Stimulated activated CD4-positive, alpha-beta T cell treated with anti-CD3 and anti-CD28 coated beads, Interleukin-12 subunit alpha, Interleukin-12 subunit beta, amount 100 ng/mL, for 24 hours (primary cell): ENCODE data around the gene PGAP2.

Source experiments
- DNase-seq, 2 experiments: peaks; one replicate each; pipeline ENCODE4 v3.0.0-alpha.2; 2020; ENCODE audit warnings: low read depth in 2 of 2

PGAP2 gene

DNA sequence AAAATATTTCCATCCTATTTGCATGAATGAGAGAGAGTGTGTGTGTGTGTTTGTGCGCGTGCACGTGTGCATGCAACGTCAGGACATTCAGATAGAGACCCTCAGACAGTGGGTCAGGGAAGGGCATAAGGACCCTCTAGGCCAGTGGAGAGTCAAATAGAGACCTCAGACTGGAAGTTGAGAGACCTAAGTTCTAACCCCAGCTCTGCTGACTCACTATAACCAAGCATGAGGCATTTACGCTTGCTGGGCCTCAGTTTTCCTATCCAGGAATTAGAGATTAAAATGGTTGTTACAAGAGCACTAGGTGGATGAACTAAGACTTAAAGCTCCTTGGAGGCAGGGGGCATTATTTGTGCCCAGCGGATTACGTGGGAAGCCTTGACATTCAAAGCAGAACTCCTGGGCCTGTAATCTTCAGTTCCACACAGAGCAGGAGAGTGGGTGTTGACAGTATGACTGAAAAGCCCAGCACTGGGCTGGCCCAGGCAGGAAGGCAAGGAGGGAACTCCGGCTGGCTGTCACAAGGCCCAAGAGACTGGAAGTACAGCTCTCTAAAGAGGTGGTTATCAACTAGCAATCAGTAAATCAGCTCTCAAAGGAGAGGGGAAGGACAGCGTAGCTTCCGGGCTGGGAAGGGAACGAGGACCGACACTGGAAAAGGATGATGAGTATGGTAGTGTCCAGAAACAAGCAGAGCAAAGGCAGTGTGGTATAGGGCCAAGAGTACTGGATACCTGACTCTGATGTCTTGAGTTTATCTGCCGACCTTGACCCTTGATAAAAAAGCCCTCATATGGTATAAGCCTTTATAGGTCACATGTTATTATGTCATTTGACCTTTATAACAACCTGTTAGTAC is 23.2 kb downstream of the PGAP2 start:
- no peak for DNase-seq

DNA sequence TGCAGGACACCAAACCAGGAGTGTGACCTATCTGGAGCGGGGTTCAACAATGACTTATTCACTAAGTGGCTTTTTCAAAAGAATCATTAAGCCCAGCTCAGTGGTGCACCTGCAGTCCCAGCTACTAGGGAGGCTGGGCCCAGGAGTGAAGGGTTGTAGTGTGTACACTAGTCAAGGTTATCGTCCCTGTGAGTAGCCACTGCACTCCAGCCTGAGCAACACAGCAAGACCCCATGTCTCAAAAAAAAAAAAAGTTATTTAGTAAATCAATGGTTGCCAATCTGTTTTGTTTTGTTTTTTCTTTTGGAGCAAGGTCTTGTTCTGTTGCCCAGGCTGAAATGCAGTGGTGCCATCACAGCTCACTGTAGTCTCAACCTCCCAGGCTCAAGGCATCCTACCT is 24.5 kb downstream of the PGAP2 start:
- DNase-seq: no peak

DNA sequence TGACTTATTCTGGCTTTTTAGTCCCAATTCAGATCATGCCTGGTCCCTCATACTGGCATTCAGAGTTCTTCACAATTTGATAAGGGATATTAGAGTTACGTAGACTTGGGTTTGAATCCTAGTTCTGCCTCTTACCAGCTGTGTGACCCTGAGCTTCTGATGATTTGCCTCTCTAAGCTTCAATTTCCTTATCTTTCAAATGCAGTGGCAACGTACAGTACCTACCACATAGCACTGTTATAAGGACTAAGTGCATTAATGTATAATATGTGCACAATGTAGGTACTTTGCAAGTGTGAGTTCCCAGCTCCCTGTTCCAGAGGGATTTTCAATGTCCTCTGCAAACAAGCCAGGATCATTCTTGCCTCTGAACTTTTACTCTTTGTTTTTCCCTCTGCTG is 25.1 kb downstream of the PGAP2 start:
- DNase-seq: no peak

DNA sequence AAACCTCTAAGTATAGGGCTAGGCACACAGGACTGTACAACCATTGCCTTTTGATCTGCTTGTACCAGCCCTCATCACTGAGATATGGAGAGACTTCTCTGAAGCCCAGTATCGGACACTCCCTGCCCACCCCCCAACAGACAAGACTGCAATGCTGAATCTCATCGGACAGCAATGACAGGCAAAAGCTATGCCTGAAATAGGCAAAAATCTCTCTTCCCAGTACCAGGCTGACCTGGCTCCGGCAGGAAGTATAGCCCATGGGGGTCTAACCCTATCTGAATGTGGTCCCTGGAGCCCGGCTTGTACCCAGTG is 25.9 kb downstream of the PGAP2 start:
- DNase-seq: no peak

DNA sequence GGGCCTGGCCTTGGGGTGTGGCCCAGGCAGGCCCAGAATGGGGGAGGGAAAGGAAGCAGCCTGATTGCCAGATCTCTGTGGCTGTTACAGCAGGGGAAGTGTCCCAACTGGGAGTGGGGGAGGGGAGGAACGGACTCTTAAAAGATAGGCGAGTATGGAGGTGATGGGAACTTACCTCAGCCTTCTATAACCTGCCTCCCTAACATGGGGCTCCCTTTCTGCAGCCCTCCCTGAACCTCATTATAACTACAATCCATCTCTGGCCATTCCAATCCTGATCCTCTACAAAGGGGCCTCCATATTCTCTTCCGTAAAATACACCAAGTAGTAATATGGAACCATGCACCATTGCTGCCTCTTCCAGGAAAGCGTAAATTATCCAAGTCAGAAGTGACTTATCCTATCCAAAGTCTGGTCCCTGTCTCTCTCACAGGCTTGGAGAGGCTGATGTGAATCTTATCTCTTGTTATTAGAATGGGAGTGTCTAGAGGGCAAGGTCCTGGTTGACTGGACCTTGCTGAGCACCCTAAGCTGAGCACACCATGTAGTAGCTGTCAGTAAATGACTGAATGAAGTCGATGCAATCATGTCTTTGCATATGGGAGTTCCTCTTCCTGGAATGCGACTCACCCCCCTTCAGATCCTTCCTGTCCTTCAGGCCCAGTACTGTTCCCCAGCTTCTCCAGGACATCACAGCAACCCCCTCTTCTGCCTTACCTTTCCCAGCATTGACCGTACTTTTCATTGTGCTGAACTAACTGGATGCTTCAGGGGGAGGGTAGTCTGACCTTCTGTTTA is 26.5 kb downstream of the PGAP2 start:
- no peak for DNase-seq

DNA sequence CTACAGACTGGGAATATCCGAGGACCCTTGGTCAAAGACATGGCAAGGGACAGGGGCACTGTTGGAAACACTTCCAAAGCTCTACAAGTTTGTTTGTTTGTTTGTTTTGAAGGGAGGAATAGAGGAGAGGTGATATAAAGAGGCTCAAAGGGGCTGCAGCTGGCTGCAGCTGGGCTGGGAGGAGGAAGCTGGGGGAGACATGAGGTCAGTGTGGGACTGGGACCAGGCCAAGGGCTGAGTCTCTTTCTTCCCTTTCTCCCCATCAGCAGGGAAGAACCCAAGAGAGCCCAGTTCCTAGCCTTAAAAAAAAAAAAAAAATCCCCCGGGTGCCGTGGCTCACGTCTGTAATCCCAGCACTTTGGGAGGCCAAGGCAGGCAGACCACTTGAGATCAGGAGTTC is 27.4 kb downstream of the PGAP2 start:
- DNase-seq: no peak

DNA sequence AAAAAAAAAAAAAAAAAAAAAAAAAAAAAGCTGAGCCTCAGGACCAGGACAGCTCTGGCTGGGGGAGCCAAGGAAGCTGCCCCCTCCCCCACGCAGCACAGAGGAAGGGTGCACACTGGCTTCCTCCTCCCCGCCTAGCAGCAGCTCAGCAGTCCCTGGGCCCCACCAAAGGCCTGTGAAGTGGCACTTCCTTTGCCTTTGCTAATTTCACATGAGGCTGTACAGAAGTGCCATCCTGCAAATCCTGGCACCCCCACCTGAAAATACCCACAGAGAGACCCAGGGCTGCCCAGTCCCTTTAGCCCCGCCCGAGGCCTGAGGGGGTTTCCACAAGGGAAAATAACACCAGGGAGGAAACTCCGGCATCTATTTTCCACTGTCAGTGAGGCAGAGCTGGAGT is 28.5 kb downstream of the PGAP2 start:
- peak in 1 of 2 experiments; percentile 55 for DNase-seq

DNA sequence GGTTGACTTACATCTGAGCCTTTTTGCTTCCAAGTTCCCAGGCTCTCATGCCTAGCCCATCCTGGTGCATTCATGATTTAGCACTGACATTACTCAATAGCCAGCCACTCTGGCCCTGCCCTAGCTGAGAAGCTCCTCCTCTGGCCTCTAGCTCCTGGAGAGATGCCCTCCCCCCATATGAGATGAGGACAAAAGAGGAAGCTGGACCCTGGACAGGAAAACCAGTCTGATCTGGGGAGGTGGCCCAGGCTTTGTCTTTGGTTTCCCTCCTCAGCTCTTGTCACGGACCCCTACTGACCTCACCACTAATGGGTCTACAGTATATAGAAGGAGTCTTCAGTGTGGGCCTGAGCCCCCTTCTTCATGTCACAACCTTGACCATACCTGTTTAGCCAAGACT is 29.4 kb downstream of the PGAP2 start:
- DNase-seq: no peak

DNA sequence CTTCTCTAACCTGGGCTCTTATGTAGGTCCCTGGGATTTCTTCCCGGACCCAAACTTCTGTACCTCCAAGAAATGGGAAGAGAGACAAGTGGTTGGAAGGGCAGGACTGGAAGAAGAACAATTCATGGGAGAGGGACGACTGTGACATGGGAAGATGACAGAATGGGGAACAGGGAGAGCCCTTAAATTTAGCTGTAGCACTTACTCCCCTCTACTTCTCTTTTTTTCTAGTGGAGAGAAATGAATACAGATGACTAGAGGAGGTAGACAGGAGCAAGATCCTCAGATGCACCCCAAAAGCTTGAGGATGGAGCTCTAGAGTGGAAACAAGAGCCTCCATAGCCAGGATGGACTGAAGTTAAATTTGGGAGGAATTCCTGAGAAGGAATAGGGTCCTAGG is 30.1 kb downstream of the PGAP2 start:
- DNase-seq: no peak

DNA sequence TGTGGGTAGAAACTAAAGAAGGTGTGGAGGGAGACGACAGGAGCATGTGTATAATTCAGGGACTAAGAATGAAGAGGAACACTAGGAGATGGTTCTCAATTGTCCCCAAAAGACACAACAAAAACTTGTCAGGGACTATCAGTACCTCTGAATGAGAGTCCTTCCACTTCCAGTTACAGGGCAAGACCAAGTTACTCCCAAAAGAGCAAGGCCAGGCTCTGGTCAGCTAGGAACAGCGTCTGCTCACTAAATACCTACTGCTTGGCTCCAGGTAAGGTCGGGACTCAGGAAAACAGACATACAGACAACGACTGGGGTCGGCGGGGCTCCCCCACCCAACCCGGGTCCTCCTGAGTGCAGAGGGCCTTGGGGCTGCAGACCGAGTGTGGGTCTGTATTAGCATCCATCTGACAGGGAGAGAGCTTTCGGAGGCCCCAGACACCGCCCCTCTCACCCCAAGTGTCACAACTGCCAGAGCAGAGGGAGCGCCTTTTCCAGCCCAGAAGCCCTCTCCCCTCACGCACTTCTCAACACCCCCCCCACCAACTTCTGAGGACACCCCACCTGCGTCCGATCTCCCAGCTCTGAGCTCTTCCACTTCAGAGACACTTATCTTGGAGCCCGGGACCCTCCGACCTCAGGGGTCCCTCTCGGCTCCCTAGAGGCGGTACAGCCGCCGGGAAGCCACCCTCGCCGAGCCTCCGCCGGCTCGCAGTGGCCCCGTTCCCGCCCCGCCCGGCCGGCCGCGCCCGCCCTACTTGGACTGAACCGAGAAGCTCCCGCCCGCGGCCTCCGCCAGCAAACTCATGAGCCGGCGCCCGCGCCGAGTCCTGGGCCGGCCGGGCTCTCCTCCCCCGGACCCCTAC is 31.9 kb downstream of the PGAP2 start:
- DNase-seq: no peak

DNA sequence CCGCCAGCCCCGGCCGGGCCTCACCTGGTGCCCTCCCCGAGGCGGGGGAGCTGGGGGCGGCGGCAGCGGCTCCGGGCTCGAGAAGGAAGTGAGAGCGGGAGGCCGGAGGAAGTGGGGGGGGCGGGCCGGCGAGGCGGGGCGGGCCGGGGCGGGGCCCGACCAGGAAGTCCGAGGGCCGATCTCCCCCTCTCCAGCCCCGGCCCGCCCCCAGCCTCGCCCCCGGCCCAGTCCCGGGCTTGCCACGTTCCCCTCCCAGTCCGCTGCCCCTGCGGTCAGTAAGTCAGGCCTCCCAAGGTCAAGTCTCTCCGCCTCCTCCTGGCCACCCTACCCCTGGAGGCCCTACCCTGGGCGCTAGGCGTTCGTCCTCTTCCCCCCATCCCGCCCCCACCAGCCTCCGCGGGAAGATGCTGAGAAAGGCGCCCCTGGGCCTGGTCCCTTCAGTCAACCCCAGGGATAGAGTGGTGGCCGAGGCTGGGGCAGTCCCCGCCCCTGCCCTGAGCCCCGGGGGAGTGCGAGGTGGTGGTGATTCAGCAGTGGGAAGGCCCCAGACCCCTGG is 32.6 kb downstream of the PGAP2 start, which contains the start of gene RHOG:
TSS of gene RHOG (minus strand) at position 90 of the 556 bp plus-strand sequence. CDS start 12,821 bp downstream, outside the sequence.
- peak in 1 of 2 experiments; percentile 93 for DNase-seq

DNA sequence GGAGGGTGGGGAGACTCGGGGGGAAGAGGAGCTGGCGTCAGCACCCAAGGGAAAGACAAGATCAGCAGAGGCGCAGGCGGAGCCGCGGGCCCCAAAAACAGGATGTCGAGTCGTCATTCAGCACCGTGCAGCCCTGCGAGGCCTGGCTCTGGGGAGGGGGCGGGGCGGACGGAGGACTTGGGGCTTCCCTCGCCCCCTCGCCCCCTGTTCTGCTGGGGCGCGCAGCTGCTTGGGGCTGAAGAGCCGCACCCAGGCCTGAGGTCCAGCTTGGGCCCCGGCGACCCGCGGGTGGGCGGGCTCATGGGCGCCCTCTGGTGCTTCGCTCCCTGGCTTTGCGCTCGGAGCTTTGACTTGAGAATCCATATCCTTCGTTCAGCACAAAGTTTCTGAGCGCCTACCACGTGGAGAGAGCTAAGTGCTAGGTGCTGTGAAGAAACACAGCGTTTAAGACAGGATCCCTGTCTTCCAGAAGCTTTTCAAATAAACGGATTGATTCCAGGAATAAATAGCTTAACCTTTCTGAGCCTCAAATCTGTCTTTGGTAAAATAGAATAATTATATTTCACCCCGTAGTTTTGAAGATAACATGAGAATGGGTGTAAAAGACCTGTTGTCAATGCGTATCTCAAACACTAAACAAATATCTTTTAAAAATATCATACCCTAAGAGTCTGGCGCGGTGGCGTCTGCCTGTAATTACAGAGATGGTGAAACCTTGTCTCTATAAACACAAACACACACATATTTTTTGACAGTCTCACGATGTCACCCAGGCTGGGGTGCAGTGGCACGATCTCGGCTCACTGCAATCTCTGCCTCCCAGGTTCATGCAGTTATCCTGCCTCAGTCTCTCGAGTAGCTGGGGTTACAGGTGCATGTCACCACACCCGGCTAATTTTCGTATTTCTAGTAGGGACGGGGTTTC is 33.3 kb downstream of the PGAP2 start:
- DNase-seq: peak in 1 of 2 experiments; percentile 87

DNA sequence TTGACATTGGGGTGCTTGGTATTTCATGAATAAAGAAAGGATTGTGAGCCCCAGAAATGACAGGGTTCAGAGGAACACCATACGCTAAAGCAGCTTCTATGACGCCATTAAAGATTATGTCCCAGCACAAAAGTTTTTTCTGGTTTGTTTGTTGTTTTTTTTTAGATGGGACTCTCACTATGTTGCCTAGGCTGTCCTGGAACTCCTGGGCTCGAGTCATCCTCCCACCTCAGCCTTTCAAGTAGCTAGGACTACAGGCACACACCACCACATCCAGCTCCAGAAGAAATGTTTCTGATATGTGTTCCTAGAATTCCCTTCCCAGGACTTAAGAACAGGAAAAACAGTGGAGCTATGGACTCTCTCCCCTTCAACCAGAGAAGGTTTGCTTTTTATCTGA is 35.0 kb downstream of the PGAP2 start:
- DNase-seq: no peak

DNA sequence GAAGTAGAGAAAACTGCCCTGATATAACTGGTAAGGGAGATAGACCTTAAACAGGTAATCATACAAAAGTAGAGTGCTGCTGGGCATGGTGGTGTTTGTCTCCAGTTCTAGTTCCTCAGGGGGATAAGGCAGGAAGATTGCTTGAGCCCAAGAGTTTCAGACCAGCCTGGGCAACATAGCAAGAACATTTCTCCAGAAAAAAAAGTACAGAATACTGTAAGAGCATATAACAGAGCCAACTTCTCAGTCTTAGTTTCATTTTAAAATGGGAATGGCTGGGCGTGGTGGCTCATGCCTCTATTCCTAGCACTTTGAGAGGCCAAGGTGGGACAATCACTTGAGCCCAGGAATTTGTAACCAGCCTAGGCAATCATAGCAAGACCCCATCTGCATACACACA is 36.9 kb downstream of the PGAP2 start:
- DNase-seq: no peak

DNA sequence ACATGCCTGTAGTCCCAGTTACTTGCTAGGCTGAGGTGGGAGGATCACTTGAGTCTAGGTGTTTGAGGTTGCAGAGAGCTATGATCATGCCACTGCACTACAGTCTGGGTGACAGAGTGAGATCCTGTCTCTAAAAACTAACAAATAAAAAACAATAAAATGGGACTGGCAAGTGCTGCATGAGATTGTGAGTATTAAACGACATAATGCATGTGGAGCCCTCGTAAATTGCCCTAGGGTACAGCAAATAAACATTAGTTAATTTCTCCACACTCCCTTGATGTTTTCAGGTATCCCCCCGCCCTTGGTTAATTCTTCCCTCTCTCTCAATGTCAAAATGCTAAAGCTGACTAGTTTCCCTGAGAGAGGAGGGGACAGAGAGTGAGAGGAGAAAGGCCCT is 37.3 kb downstream of the PGAP2 start:
- no peak for DNase-seq

DNA sequence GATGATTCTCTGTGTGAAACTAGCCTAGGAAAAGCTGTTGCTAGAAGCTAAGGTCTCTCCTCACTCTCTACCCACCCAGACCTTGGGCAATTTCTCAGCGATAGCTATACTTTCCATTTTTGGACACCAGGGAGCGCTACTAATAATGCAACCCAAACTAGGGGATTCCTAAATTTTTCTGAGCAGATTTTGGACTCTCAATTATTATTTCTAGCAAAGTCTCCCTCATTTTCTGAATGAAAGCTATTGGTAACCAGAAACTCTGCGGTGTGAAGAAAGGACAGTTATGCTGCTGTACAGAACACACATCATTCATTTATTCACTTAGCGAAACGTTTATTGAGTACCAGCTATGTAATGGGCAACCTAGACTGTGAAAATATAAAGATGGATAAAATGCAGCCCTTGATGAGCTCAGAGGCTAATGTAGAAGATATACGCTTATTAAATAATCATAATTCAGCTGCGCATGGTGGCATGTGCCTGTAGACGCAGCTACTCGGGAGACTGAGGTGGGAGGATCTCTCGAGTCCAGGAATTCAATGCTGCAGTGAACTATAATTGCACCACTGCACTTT is 41.0 kb downstream of the PGAP2 start:
- no peak for DNase-seq

DNA sequence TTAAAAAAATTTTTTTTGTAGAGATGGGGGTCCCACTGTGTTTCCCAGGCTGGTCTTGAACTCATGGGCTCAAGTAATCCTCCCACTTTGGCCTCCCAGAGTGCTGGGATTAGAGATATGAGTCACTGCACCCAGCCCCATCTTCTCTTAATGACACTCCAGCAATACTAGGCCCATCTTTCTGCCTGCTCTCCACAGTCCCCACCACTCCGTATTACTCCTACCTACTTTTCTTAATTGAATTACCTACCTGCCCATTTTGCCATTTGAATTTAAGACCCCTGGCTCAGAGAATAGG is 45.1 kb downstream of the PGAP2 start:
- DNase-seq: no peak

DNA sequence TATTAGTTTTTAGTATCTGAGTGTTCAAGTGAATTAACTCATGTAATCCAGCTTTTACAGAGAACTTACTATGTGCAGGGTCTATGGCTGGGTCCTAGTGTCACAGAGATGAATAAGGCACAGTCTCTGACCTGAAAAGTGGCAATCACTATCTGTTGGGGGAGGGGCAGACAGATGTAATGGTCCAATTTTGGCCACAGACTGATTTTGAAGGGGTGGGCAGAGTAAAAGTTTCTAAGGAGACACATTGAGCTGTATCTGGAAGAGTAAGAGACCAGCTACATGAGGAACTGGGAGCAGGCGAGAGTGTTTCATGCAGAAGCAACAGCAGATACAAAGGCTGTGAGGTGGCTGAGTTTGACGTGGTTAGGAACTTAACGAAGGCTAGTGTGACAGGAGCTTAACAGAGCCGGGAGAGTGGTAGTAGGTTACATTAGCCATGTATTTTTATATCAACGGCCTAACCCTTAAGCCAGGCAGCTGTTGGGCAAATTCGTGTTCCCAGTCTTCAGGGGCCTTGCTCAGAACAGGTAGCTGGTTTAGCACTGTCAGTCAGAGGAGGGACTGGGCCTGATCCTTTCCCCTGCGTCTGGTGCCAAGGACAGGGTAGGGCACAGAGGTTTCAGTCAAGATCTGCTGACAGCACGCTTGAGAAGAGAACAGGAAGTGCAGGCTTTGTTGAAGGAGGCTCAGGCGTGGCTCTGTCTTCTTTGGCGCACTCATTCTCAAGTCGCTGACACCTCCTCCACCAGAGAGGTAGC is 45.7 kb downstream of the PGAP2 start:
- peak; percentile 45 to 46 for DNase-seq

DNA sequence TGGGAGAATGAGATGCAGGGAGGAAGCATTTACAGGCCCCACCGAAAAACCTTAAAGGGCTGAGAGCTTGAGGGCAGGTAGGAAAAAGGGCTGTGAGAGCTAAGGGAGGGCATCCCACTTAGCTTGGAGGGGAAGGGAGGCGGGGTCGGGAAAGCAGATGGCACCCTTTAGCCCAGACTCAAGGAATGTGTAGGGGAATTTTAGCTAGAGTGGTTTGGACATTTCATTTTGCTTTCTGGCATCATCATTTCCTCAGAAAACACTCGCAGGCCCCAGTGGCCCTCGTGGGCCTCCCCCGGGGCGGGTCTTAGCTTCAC is 46.3 kb downstream of the PGAP2 start:
- DNase-seq: no peak
